ENCODE measurements around the gene TOR2A.

The TOR2A gene

GRCh38 chr9:127780126-127780885 is 45.2 kb upstream of the TOR2A start:
- Histone ChIP-seq H3K4me1 (ENCODE audit: low read length) (peaks cover 22% of the 10 kb centered on the region), H3K79me2 (ENCODE audit: low read length) (peaks cover 41% of the 10 kb centered on the region), H3K9me3 (replicated peaks; ENCODE audit: insufficient read depth, low read length) (no peaks in the 10 kb centered on the region), H3K9ac (ENCODE audit: low read length) (peak overlapping the region; percentile 96; the same call in 1 of the 2 replicates), H3F3A (ENCODE audit: insufficient read depth, low read length) (peaks cover 36% of the 10 kb centered on the region), H2AFZ (ENCODE audit: low read length) (no peak overlapping the region), H3K4me3 (ENCODE audit: low read length) (no peak overlapping the region), H3K27me3 (replicated peaks; ENCODE audit: insufficient read depth, low read length) (no peaks in the 10 kb centered on the region), H3K4me2 (ENCODE audit: low read depth, low read length) (peak overlapping the region; percentile 93; the same call in 1 of the 2 replicates), H3K27ac (ENCODE audit: low read length) (peak overlapping the region; percentile 98; the same call in 1 of the 2 replicates), H3K36me3 (replicated peaks; ENCODE audit: insufficient read depth, low read length) (no peaks in the 10 kb centered on the region), H3K9me2 (replicated peaks; ENCODE audit: insufficient read depth, low read length) (no peaks in the 10 kb centered on the region), H4K20me1 (ENCODE audit: insufficient read depth, low read length) (no peaks in the 10 kb centered on the region)
- DNase-seq = no peak
- TF ChIP-seq CTCF (IDR thresholded peaks at IDR 0.05; ENCODE audit: low read length) = no peak
- no peak for TF ChIP-seq EZH2phosphoT487 (IDR thresholded peaks at IDR 0.05; ENCODE audit: low read length)
- no peak for TF ChIP-seq EZH2 (optimal IDR thresholded peaks at IDR 0.05; ENCODE audit: low read depth, low read length)

- Histone ChIP-seq H3K9me3 (replicated peaks; ENCODE audit: insufficient read depth, low read length) (no peaks in the 10 kb centered on the region), H3F3A (ENCODE audit: insufficient read depth, low read length) (peaks cover 36% of the 10 kb centered on the region), H3K36me3 (replicated peaks; ENCODE audit: insufficient read depth, low read length) (no peaks in the 10 kb centered on the region), H3K79me2 (ENCODE audit: low read length) (peaks cover 49% of the 10 kb centered on the region), H3K4me1 (ENCODE audit: low read length) (peaks cover 19% of the 10 kb centered on the region), H3K9me2 (replicated peaks; ENCODE audit: insufficient read depth, low read length) (no peaks in the 10 kb centered on the region), H3K27ac (ENCODE audit: low read length) (peak overlapping the region; percentile 98), H3K4me2 (ENCODE audit: low read depth, low read length) (peak overlapping the region; percentile 93), H4K20me1 (ENCODE audit: insufficient read depth, low read length) (no peaks in the 10 kb centered on the region), H3K4me3 (ENCODE audit: low read length) (peak overlapping the region; percentile 78), H3K9ac (ENCODE audit: low read length) (peak overlapping the region; percentile 96), H2AFZ (ENCODE audit: low read length) (0 out of 2 replicates have a peak overlapping the region, but pooled peaks have one; percentile 11), H3K27me3 (replicated peaks; ENCODE audit: insufficient read depth, low read length) (no peaks in the 10 kb centered on the region)
- DNase-seq = peak; percentile 83
- no peak for TF ChIP-seq EZH2 (optimal IDR thresholded peaks at IDR 0.05; ENCODE audit: low read depth, low read length)
- no peak for TF ChIP-seq EZH2phosphoT487 (IDR thresholded peaks at IDR 0.05; ENCODE audit: low read length)
- TF ChIP-seq CTCF (IDR thresholded peaks at IDR 0.05; ENCODE audit: low read length) = no peak
Observed at GRCh38 chr9:127779136-127779981, 44.3 kb upstream of the TOR2A start.

- Histone ChIP-seq H3K36me3 (replicated peaks; ENCODE audit: insufficient read depth, low read length) (peaks cover 6% of the 10 kb centered on the region; the same call in 1 of the 2 replicates), H3K27me3 (replicated peaks; ENCODE audit: insufficient read depth, low read length) (no peaks in the 10 kb centered on the region), H3K4me1 (ENCODE audit: low read length) (peaks cover 20% of the 10 kb centered on the region), H3K4me2 (ENCODE audit: low read depth, low read length) (peak within 1 kb of the TSS; percentile 93), H2AFZ (ENCODE audit: low read length) (0 out of 2 replicates have a peak within 1 kb of the TSS, but pooled peaks have one; percentile 16), H3K27ac (ENCODE audit: low read length) (peak within 1 kb of the TSS; percentile 98), H3K79me2 (ENCODE audit: low read length) (peaks cover 56% of the 10 kb centered on the region), H3K4me3 (ENCODE audit: low read length) (peak within 1 kb of the TSS; percentile 78), H4K20me1 (ENCODE audit: insufficient read depth, low read length) (no peaks in the 10 kb centered on the region), H3F3A (ENCODE audit: insufficient read depth, low read length) (peaks cover 40% of the 10 kb centered on the region), H3K9me3 (replicated peaks; ENCODE audit: insufficient read depth, low read length) (no peaks in the 10 kb centered on the region), H3K9ac (ENCODE audit: low read length) (peak within 1 kb of the TSS; percentile 96), H3K9me2 (replicated peaks; ENCODE audit: insufficient read depth, low read length) (no peaks in the 10 kb centered on the region)
- DNase-seq = peak; percentile 58
- TF ChIP-seq CTCF (IDR thresholded peaks at IDR 0.05; ENCODE audit: low read length) = no peak
- TF ChIP-seq EZH2phosphoT487 (IDR thresholded peaks at IDR 0.05; ENCODE audit: low read length) = no peak
- no peak for TF ChIP-seq EZH2 (optimal IDR thresholded peaks at IDR 0.05; ENCODE audit: low read depth, low read length)
Observed at GRCh38 chr9:127778280-127779135, 43.4 kb upstream of the TOR2A start, which contains the start of gene SH2D3C. Gene SH2D3C (minus strand): TSS chr9:127778666. CDS start chr9:127778627, 39 bp downstream.

All from MM.1S (cell line).